CD4-positive, alpha-beta T cell treated with Interleukin-4 for 1 hour (primary cell): ENCODE data around the gene TEX19.
"Not testable (repeated sequence)": the region's sequence is repeated elsewhere in the genome, so short reads cannot be mapped to it uniquely, and the experiment has no call there.

ENCODE experiments used
- DNase-seq, 2 donors: peaks; one replicate each; pipeline ENCODE4 v3.0.0-alpha.2; 2020 to 2022

The TEX19 gene

GRCh38 chr17:82357394-82357793 is 1.7 kb upstream of the TEX19 start:
- DNase-seq: no peak

DNA sequence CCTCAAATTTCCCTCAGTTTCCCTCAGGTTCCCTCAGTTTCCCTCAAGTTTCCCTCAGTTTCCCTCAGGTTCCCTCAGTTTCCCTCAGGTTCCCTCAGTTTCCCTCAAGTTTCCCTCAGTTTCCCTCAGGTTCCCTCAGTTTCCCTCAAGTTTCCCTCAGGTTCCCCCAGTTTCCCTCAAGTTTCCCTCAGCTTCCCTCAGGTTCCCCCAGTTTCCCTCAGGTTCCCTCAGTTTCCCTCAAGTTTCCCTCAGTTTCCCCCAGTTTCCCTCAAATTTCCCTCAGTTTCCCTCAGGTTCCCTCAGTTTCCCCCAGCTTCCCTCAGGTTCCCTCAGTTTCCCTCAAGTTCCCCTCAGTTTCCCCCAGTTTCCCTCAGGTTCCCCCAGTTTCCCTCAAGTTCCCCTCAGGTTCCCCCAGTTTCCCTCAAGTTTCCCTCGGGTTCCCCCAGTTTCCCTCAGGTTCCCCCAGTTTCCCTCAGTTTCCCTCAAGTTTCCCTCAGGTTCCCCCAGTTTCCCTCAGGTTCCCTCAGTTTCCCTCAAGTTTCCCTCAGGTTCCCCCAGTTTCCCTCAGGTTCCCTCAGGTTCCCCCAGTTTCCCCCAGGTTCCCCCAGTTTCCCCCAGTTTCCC is 516 bp downstream of the TEX19 start:
- DNase-seq: not testable (repeated sequence)

- no peak for DNase-seq
These were observed 3.0 kb downstream of the TEX19 start for GRCh38 chr17:82361885-82362633.

DNA sequence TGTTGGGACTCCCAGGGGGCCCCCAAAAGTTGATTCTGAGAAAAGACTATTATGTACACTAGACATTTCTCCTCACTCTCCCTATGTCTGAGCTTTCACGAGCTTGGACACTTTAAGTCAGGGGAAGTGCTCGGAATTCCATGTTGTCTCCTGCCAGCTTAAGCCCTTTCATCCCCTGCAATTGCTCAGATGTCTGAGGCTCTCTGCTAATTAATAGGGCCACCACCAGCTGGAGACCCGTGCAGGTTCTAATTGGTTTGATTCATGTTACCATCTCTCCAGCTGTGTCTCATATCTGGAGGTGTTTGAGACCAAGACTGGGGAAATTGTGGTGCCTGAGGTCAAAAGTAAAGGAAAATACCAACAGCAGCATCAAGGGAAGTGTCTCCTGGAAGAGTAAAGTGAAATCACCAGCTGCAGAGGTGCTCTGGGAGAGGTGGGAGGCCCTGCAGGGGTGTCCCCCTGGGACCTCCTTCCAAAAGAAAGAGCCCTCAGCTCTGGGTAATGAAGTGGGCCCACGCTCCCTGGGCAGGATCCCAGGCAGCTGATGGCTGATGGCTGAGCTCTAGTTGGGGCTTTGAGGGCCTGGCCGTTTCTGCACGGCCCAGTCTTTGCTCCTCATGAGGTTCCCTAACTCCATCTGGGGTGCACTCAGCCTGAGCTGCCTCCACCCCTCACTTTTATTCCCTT is 6.7 kb downstream of the TEX19 start:
- no peak for DNase-seq

- DNase-seq: no peak
These were observed 7.7 kb downstream of the TEX19 start for GRCh38 chr17:82366749-82367148.

GRCh38 chr17:82367724-82368524 is 8.9 kb downstream of the TEX19 start:
- DNase-seq: no peak

DNA sequence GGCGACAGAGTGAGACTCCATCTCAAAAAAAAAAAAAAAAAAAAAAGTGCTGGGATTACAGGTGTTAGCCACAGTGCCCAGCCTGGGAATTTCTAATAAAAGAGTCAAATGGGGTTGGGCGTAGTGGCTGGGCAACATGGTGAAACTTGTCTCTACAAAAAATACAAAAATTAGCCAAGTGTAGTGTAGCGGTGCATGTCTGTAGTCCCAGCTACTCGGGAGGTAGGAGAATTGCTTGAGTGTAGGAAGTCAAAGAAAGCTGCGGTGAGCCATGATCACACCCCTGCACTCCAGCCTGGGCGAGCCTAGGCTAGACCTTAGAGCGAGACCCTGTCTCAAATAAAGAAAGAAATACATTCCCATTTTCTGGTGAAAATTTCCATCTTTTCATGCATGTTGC is 10.2 kb downstream of the TEX19 start:
- DNase-seq: no peak

DNA sequence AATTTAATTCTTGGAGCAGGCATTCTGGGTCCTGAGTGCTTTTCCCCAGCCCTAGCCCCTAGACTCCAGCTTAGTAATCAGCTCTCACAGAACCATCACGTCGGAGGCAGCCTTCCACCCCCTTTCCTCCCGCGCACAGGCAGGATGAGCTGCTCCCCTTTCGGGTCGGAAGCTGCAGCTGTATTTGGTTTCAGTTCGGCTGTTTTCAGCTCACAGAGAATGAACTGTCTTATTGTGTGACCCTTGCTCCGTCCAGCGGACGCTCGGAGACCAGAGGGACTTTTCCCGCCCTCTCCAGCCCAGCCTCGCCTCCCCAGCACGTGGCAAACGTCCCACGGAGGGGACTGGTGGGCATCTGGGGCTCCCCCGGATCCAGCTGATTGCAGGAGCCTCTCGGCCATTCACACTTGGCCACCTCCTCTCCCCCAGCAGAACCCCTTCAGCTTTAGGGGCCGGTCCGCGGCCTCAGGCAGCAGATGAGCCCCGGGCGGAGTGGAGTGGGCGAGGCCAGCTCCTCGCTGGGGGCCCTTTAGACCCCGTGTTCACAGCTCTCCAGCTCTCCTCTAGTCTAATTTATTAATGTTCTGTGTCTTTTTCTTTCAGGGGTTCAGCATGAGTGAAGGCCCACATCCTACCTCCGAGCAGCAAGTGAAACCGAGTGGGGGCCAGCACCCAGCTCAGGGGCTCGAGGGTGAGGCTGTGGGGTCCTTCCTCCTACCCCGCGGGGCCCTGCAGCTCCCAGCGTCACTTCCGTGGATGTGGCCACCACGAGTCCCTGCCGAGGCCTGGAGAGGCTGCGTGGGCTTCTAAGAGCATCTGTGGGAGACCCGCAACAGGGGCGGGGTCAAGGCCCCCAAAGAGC is 11.7 kb downstream of the TEX19 start:
- DNase-seq: no peak

DNA sequence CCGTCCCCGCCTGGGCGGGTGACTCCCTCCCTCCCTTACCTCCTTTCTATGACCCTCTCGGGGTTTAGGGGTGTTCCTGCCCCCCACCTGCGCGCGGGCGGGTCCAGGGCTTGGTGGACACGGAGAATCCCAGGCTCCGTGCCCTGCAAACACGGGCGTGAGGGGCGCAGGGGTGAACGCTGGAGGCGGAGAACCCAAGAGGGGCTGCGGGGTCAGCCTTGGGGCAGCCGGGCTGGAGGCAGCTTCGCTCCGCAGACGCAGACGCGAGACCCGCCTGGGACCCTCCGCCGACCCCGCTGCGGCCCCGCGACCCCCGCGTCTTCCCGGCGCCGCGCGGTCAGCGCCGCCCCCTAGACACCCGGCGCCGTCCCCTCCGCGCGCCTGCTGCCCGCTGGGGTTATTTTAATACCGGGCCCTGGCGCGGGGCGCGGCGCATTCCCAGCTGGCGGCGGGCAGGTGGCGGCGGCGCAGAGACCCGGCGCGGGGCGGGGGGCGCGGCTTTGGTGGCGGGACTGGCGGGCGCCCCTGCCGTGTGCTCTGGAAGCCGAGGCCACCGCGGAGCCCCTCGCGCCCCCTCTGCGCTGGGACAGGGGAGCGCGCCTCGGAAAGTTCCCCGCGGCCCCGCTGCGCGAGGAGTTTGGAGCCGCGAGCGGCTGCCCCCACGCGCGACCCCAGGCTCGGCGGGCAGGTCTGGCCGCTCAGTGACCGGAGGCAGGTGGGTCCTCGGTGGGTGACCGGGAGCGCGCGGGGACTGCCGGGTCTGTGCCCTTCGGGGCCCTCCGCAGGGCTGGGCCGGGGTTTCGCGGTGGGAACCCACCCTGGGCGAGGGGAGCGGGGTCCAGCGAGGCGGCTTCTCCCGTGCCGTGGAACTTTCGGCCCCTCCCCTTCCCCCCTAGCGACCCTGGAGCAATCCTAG is 12.5 kb downstream of the TEX19 start, which contains the start of gene UTS2R:
UTS2R (plus strand) TSS at position 433 of the 916 bp plus-strand sequence. CDS start 2,560 bp downstream, outside the sequence.
- no peak for DNase-seq

DNA sequence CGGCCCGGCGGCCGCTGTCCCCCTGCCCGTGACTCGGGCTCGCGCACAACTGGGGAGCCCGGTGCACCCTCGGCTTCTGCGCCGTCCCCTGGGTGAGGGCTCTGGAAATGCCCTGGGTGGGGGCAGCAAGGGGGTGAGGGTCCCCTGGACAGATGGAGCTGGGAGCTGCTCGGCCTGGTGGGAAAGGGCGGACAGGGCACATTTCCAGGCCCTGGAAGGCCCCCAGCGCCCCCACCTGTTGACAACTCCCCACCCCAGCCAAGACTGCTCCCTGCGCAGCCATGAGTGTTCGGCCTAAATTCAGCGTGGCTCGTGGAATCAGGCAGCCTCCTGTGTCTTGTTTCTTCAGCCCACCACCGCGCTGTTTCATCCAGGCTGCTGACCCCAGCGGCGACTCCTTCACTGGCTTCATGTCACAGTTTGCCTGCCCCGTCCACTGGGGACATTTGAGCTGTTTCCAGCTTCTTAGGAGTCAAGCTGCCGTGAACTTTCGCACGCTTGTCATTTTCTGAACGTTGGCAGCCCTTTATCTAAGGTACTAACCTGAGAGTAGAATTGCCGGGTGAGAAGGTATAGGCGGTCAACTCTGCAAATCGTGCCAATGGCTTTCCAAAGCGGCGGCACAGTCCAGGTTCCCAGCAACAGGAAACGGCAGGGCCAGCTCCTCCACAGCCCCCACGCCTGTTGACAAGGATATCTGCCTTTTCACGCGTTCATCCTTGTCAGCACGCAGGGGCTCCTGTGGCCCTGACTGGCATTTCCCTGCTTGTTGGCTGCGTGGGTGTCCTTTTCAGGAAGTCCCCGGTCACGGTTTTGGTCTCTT is 13.4 kb downstream of the TEX19 start:
- DNase-seq: no peak

DNA sequence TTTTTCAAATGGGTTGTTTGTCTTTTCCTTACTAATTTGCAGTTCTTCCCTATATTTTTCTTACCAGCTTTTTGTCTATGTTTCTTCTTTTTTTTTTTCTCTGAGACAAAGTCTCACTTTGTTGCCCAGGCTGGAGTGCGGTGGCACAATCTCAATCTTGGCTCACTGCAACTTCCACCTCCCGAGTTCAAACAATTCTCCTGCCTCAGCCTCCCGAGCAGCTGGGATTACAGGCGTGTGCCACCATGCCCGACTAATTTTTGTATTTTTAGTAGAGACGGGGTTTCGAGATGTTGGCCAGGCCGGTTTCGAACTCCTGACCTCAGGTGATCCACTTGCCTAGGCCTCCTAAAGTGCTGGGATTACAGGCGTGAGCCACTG is 14.0 kb downstream of the TEX19 start:
- DNase-seq: not testable (repeated sequence)

DNA sequence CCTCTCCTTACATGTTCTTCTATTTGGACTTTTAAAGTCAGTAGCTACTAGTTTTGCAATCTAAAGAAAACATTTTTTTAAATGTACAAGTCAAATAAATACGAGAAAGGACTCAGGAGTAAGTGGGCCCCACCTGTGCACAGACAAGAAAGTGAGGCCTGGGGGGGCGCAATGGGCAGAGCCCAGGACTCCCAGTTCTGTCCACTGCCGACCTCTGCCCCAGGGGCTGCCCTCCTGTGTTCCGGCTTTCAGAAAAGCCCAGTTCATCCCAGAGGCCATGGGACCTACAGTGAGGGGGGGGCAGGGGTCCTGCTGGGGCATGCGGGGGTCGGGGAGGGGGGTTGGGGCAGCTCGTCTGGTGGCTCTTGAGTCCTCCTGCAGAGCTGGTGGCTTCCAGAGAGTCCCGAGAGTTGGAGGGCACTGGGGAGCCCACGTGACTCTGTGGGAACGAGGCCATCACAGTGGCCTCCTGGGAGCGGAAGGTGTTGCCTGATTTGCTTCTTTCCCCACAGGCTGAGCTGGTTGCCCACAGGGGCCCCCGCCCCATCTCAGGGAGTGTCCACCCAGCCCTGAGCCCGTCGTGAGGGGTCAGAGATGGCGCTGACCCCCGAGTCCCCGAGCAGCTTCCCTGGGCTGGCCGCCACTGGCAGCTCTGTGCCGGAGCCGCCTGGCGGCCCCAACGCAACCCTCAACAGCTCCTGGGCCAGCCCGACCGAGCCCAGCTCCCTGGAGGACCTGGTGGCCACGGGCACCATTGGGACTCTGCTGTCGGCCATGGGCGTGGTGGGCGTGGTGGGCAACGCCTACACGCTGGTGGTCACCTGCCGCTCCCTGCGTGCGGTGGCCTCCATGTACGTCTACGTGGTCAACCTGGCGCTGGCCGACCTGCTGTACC is 14.9 kb downstream of the TEX19 start:
- DNase-seq: no peak

DNA sequence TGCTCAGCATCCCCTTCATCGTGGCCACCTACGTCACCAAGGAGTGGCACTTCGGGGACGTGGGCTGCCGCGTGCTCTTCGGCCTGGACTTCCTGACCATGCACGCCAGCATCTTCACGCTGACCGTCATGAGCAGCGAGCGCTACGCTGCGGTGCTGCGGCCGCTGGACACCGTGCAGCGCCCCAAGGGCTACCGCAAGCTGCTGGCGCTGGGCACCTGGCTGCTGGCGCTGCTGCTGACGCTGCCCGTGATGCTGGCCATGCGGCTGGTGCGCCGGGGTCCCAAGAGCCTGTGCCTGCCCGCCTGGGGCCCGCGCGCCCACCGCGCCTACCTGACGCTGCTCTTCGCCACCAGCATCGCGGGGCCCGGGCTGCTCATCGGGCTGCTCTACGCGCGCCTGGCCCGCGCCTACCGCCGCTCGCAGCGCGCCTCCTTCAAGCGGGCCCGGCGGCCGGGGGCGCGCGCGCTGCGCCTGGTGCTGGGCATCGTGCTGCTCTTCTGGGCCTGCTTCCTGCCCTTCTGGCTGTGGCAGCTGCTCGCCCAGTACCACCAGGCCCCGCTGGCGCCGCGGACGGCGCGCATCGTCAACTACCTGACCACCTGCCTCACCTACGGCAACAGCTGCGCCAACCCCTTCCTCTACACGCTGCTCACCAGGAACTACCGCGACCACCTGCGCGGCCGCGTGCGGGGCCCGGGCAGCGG is 15.7 kb downstream of the TEX19 start:
- DNase-seq: no peak

GRCh38 chr17:82375359-82376041 is 16.5 kb downstream of the TEX19 start:
- DNase-seq: no peak

- DNase-seq: no peak
These were observed 17.1 kb downstream of the TEX19 start for GRCh38 chr17:82376042-82376730.

GRCh38 chr17:82377294-82377693 is 18.2 kb downstream of the TEX19 start:
- DNase-seq: not testable (repeated sequence)
